ENCODE data around the gene MROH2A. TPM values are rescaled to one million over a fixed set of nuclear protein-coding genes. Genes with fewer than 3 reads are reported as not detected.
A peak's percentile ranks its signal among the peaks of the same experiment; 100 is the strongest.

Gene MROH2A
- total RNA-seq, 1 experiment from 2014 or later = 1.4 TPM

- no peaks in the 10 kb centered on the region for H3K9me2 ChIP-seq (ENCODE audit: insufficient read depth)
- TF ChIP-seq EZH2 (IDR thresholded peaks at IDR 0.05; ENCODE audit: low read depth) (no peak), CTCF (conservative IDR thresholded peaks at IDR 0.05) (no peak)
- no peak for DNase-seq
- H3K27ac ChIP-seq = no peak overlapping the region
- H3K27me3 ChIP-seq (ENCODE audit: insufficient read depth, low read depth) = no peaks in the 10 kb centered on the region
- no peak overlapping the region for H2AFZ ChIP-seq
- H3K79me2 ChIP-seq (ENCODE audit: low read depth) = no peaks in the 10 kb centered on the region; the same call in 1 of the 2 replicates
- peaks cover 78% of the 10 kb centered on the region; the same call in 1 of the 2 replicates for H3F3A ChIP-seq (ENCODE audit: insufficient read depth, low read depth)
- POLR2A ChIA-PET (ENCODE audit: unreplicated experiment) = no interaction called here
- peaks cover 12% of the 10 kb centered on the region; the same call in 1 of the 2 replicates for H4K20me1 ChIP-seq (ENCODE audit: insufficient read depth)
- no peak overlapping the region for H3K4me2 ChIP-seq
- intact Hi-C loops (cut with micrococcal nuclease; ENCODE audit: unreplicated experiment) = no loop called here
- no TSS peak for BruUV-seq (replicated peaks)
- no peaks in the 10 kb centered on the region for H3K4me1 ChIP-seq (replicated peaks; ENCODE audit: insufficient read depth)
- CTCF ChIA-PET = no interaction called here
- no peak overlapping the region for H3K4me3 ChIP-seq
- no peaks in the 10 kb centered on the region; the same call in 1 of the 2 replicates for H3K9me3 ChIP-seq (ENCODE audit: insufficient read depth, low read depth)
- peaks cover 47% of the 10 kb centered on the region for H3K36me3 ChIP-seq (ENCODE audit: low read depth)
Measured at GRCh38 chr2:233772583-233772982, 5.5 kb upstream of the MROH2A start.

- Histone ChIP-seq H2AFZ (no peak overlapping the region), H3K36me3 (ENCODE audit: low read depth) (peaks cover 39% of the 10 kb centered on the region), H3K4me3 (no peak overlapping the region), H3K27ac (no peak overlapping the region), H3K79me2 (ENCODE audit: low read depth) (no peaks in the 10 kb centered on the region; the same call in 1 of the 2 replicates), H4K20me1 (ENCODE audit: insufficient read depth) (peaks cover 5% of the 10 kb centered on the region; the same call in 1 of the 2 replicates), H3F3A (ENCODE audit: insufficient read depth, low read depth) (peaks cover 70% of the 10 kb centered on the region; the same call in 1 of the 2 replicates), H3K9me3 (ENCODE audit: insufficient read depth, low read depth) (no peaks in the 10 kb centered on the region; the same call in 1 of the 2 replicates), H3K4me1 (replicated peaks; ENCODE audit: insufficient read depth) (no peaks in the 10 kb centered on the region), H3K9me2 (ENCODE audit: insufficient read depth) (no peaks in the 10 kb centered on the region), H3K27me3 (ENCODE audit: insufficient read depth, low read depth) (no peaks in the 10 kb centered on the region), H3K4me2 (no peak overlapping the region)
- no peak for DNase-seq
- intact Hi-C loops (cut with micrococcal nuclease; ENCODE audit: unreplicated experiment) = no loop called here
- BruUV-seq (replicated peaks) = no TSS peak
- POLR2A ChIA-PET (ENCODE audit: unreplicated experiment) = interaction anchor here (0.7 kb wide), 1 partner anchor 16 kb away, joined by 6 read pairs; no protein-coding TSS in a partner anchor
- CTCF ChIA-PET = no interaction called here
- no peak for TF ChIP-seq CTCF (conservative IDR thresholded peaks at IDR 0.05)
- no peak for TF ChIP-seq EZH2 (IDR thresholded peaks at IDR 0.05; ENCODE audit: low read depth)
Measured at GRCh38 chr2:233773854-233774253, 4.3 kb upstream of the MROH2A start.

- DNase-seq = peak in 1 of 2 experiments; percentile 43
- ChIA-PET CTCF (interaction anchor here (0.6 kb wide), 1 partner anchor 26 kb away, joined by 4 read pairs; no protein-coding TSS in a partner anchor), POLR2A (ENCODE audit: unreplicated experiment) (interaction anchor here (0.8 kb wide), 2 partner anchors 70 to 73 kb away, joined by 3 to 13 read pairs; no protein-coding TSS in a partner anchor)
- H3K9me2 ChIP-seq (ENCODE audit: insufficient read depth) = no peaks in the 10 kb centered on the region
- H3K4me1 ChIP-seq (replicated peaks; ENCODE audit: insufficient read depth) = no peaks in the 10 kb centered on the region
- H3K27me3 ChIP-seq (ENCODE audit: insufficient read depth, low read depth) = no peaks in the 10 kb centered on the region
- H3F3A ChIP-seq (ENCODE audit: insufficient read depth, low read depth) = peaks cover 55% of the 10 kb centered on the region; the same call in 1 of the 2 replicates
- intact Hi-C loops (cut with micrococcal nuclease; ENCODE audit: unreplicated experiment) = no loop called here
- H3K79me2 ChIP-seq (ENCODE audit: low read depth) = no peaks in the 10 kb centered on the region
- H3K36me3 ChIP-seq (ENCODE audit: low read depth) = peaks cover 24% of the 10 kb centered on the region
- TF ChIP-seq EZH2 (IDR thresholded peaks at IDR 0.05; ENCODE audit: low read depth) (no peak), CTCF (conservative IDR thresholded peaks at IDR 0.05) (no peak)
- no peak overlapping the region for H3K27ac ChIP-seq
- peaks cover under 1% of the 10 kb centered on the region; the same call in 1 of the 2 replicates for H4K20me1 ChIP-seq (ENCODE audit: insufficient read depth)
- BruUV-seq (replicated peaks) = TSS peak; percentile 4
- no peak overlapping the region for H3K4me3 ChIP-seq
- H2AFZ ChIP-seq = no peak overlapping the region
- H3K9me3 ChIP-seq (ENCODE audit: insufficient read depth, low read depth) = no peaks in the 10 kb centered on the region; the same call in 1 of the 2 replicates
- H3K4me2 ChIP-seq = no peak overlapping the region
Measured at GRCh38 chr2:233775414-233775813, 2.7 kb upstream of the MROH2A start.

Measured in PC-9 (cell line).